GM19452 (cell line): ENCODE data around the gene CCDC124.
"Not testable (repeated sequence)": the region's sequence is repeated elsewhere in the genome, so short reads cannot be mapped to it uniquely, and the experiment has no call there.

Experiments
- ATAC-seq: cut with Tn5 transposase; IDR thresholded peaks from one replicate; pipeline ENCODE4 v1.9.1; 2021; ENCODE audit not compliant: unreplicated experiment

CCDC124 gene, protein sequence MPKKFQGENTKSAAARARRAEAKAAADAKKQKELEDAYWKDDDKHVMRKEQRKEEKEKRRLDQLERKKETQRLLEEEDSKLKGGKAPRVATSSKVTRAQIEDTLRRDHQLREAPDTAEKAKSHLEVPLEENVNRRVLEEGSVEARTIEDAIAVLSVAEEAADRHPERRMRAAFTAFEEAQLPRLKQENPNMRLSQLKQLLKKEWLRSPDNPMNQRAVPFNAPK

GRCh38 chr19:17932485-17933338 lies at the start of gene CCDC124:
TSS of gene CCDC124 (plus strand) at chr19:17933015. CDS start at chr19:17936421, 3,406 bp downstream.
- peak; percentile 75 for ATAC-seq

DNA sequence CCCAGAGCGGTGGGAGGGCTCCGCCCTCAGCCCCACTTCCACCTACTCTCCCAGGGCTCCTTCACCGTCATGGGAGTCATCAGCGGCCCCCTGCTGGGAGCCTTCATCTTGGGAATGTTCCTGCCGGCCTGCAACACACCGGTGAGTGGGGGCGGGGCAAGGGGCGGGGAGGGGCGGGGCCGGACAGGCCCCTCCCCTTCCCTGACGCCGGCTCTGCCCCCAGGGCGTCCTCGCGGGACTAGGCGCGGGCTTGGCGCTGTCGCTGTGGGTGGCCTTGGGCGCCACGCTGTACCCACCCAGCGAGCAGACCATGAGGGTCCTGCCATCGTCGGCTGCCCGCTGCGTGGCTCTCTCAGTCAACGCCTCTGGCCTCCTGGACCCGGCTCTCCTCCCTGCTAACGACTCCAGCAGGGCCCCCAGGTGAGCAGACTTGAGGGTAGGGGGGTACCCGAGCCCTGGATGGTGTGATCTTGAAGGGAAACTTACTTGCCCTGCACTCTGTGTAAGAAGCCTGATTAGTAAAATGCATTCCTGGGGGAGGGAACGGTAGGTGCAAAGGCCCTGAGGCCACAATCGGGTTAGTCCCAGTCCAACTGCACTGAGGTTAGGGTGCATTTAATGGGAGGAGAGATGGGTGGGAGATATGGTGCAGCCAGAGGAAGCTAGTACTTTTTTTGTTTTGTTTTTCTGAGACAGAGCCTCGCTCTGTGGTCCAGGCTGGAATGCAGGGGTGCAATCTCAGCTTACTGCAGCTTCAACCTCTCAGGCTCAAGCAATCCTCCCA lies 49.0 kb upstream of the CCDC124 start:
- no peak for ATAC-seq

GRCh38 chr19:17886515-17886914 lies 46.3 kb upstream of the CCDC124 start:
- ATAC-seq, result no peak

GRCh38 chr19:17887221-17887620 lies 45.6 kb upstream of the CCDC124 start:
- not testable (repeated sequence) for ATAC-seq

GRCh38 chr19:17888260-17888659 lies 44.6 kb upstream of the CCDC124 start:
- ATAC-seq, result no peak

GRCh38 chr19:17889609-17890214 lies 43.1 kb upstream of the CCDC124 start:
- no peak for ATAC-seq

DNA sequence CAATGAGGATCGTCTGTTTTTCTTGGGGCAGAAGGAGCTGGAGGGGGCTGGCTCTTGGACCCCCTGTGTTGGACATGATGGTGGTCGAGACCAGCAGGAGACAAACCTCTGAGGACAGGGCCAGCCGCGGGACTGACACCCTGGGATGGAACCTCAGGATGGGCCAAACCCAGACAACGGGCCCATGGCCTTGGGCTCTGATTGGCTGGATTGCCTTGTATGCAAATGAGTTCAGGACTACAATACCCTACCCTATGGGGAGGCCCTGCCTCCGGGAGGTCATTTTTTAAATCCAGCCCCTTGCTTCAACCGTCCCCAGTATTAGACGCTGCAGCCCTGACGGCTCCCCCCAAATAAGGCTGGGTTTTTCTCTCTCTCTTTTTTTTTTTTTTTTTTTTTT lies 39.0 kb upstream of the CCDC124 start:
- no peak for ATAC-seq

GRCh38 chr19:17902701-17903100 lies 30.1 kb upstream of the CCDC124 start:
- ATAC-seq, result no peak

DNA sequence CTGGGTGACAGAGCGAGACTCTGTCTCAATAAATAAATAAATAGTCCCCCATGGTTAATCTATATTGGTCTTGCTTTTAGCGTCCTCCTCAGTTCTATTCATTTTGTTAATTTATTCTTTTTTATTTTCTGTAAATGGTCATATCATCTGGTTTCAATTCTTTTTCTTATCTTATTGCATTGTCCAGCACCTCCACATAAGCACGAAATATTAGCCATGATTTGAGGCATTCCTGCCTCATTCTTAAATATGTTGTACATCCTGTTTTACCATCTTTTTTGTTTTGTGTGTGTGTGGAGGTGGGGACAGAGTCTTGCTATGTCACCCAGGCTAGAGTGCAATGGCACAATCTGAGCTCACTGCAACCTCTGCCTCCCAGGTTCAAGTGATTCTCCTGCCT lies 24.6 kb upstream of the CCDC124 start:
- no peak for ATAC-seq

DNA sequence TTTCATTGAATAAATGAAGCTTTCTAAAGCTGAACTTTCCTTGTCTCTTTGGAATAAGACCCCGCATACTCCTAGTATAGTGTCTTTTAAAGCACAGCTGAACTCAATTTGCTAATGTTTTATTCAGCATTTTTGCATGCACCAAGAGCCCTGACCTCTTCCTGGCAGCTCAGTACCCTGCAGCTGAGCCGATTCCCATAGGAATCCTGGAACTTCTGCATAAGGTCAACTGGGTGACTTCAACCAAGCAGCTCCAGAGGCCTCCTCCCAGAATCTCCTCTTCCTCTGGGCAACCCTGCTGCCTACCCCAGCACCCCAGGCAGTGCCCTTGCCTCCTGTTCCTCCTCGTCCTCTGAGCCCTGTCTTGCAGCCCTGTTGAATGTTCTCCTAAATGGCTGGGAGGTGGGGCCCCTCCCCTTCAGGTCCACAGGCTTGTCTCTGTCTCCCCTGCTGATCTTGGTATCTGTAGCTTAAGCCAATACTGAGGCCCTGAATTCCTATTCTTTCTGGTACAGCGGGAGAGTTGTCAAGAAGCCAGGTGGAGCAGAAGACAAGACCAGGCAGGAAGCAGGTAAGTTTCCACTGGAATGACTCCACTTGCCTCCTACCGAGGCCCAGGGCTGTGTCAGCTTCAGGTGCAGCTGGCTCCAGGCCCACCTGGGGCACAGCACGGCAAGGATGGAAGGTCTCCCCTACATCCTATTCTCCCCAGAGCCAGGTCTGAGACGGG lies 23.6 kb upstream of the CCDC124 start:
- no peak for ATAC-seq

DNA sequence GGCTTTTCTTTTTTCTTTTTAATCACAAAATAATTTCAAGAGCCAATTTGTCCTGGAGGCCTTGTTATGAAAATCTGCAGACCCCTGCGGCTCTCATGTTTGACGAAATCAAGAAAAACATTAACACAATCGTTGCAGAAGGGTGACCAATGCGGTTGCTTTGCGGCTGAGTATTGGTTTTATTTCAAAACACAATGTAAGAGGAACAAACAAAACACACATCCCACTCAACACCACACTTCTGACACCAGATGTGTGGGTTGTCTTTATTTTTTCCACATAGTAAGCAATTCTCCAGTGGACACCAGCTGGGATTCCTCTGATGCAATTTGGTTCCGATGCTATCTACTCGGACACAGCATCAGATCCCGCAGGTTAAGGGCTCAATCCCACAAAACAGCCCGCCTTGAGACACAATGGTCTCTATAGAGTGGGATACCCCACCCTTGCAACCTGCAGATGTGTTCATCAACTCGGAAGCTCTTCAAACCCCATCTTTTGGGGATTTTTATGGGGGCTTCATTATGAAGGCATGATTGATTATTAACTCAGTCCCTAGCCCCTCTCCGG lies 21.9 kb upstream of the CCDC124 start:
- no peak for ATAC-seq

GRCh38 chr19:17915940-17916593 lies 16.7 kb upstream of the CCDC124 start:
- no peak for ATAC-seq

- ATAC-seq, result not testable (repeated sequence)
Observed at GRCh38 chr19:17918151-17918550, 14.7 kb upstream of the CCDC124 start.

GRCh38 chr19:17919122-17919521 lies 13.7 kb upstream of the CCDC124 start:
- not testable (repeated sequence) for ATAC-seq

GRCh38 chr19:17920527-17920926 lies 12.3 kb upstream of the CCDC124 start:
- no peak for ATAC-seq

DNA sequence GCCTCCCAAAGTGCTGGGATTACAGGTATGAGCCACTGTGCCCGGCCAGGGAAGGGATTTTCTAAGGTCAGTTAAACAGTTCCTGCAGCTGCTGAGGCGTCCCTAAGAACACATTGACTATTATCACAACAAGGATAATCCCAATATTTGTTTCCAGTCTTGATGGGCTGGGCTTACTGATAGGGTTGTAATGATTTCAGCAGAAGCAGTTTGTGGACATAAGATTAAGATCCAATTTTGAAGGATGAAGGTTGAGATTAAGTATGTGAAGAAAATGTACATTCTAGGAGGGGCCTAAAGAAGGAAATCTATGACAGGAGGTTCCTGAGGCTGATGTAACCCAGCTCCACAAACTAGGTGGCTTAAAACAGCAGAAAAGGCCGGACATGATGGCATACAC lies 10.7 kb upstream of the CCDC124 start:
- no peak for ATAC-seq

DNA sequence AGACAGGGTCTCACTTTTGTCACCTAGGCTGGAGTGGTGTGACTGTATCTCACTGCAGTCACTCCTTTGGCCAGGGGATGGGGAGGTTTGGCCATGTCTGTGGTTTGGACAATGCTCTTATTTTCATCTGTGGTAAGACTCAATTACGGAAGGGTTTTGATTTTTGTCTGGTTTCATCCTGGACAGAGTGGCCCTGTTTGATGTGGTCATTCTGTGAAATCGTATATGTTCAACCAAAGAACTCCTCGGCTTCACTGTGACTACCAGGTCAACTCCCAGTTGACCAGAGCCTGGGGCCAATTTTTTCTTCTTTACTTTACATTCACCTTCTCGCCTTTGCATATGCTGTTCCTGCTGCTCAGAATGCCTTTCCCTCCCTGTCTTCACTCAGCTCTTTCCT lies 6.8 kb upstream of the CCDC124 start:
- no peak for ATAC-seq

DNA sequence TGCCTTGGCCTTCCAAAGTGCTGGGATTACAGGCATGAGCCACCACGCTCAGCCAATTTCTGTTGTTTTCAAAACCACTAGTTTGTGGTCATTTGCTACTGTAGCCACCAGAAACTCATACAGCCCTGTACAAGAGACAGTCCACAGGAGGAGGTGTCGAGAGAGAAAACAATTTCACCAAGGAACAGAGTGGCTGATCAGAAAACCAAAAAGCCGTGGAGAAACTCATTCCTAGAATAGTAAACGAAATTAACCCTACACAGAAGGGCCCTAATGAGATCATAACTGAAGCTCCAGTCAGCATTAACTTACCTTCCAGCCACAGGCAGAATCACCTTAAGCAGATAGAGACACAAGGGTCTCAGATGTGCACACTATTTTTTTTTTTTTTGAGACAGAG lies 3.8 kb upstream of the CCDC124 start:
- ATAC-seq, result no peak

DNA sequence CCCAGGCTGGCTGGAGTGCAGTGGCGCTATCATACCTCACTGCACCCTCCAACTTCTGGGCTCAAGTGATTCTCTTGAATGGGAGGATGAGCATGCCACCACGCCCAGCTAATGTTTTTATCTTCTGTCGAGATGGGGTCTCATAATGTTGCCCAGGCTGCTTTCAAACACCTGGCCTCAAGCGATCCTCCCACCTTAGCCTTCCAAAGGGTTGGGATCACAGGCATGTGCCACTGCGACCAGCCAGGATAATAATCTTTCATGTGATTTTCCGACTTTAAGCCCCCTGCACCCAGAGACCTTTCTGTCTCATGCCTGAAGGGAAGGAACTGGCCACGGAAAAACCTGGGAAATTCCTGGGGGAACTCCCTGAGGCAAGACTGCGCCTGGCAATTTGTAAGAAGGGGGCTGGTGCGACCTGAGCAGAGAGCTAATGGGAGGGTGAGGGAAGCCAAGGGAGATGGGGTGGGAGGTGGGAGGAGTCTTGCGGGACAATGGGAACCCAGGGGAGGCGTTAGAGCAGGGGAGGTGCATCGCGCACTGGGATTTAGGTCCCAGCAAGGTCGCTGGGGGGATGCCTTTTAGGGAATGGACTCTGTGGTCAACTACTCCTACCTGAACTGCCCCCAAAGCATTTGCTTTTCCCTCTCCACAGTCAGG lies 1.2 kb upstream of the CCDC124 start:
- ATAC-seq, result no peak
